HG03060 (cell line): ENCODE measurements around the gene GTF3C1.
"Not testable (repeated sequence)": the region's sequence is repeated elsewhere in the genome, so short reads cannot be mapped to it uniquely, and the experiment has no call there.

Experiments
- ATAC-seq: cut with Tn5 transposase; IDR thresholded peaks from one replicate; pipeline ENCODE4 v1.9.1; 2021; ENCODE audit warnings: low read depth, moderate number of reproducible peaks; ENCODE audit not compliant: unreplicated experiment

Gene GTF3C1

DNA sequence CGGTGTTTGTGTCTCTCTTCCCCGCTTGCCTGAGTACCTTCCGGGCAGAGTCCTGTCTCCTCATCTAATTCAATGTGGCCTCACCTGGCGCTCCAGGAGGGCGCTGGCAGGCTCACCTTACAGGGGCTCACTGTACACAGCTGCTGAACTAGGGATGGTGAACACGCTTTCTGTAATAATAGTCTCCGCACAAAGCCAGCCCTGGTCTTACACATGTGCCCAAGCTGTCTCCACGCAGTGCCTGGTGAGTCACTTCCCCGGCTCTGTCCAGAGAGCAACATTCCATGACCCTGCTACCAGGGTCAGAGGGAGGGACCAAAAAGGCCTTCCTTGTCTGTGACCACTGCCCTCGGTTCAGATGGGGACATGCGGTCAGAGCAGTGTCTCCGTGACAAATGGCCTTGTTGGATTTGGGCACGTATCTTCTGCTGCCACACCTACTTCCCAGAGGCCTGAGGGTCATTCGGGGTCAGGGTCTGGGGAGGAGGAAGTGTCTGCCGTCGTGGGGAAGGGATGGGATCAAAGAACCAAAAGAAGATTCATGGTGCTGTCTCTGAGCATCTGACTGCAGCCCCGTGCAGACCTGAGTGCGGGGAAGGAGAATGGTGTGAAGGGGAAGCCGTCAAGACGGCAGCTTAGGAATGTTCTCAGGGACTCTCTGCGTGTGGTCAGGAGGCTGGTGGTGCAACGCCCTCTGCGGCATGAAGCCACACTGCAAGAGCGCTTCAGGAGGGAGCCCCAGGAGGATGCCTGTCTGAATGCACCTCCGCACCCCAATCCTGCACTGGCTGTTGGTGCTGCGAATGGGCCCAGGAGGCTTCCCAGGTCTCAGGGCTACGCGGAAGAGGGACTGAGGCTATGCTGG lies 78.9 kb downstream of the GTF3C1 start:
- no peak for ATAC-seq

DNA sequence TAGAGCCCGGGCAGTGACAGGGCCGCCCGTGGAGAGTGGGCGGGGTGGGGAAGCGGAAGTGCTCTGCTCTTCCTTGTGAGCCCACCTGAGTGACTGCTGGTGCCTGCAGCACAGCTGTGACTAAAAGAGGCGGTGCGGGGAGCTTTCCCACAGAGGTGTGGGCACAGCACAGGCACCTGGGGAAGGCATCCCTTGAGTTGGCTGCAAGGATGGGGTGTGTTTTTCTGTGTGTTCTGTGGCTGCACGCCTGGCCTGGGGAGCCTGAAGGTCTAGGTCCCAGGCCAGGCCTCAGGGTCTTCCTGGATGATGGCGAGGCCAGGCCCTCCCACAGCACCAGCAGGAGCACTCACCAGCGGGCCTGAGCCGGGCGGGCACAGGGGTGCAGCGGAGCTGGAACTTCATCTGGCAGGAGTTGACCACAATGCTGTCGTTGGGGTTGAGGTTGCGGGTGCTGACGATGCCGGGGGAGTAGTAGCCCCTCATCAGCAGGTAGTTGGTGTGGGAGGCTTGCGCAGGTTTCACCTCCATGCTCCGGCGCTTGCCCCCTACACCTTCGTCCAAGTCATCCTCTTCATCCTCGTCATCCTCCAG lies 80.7 kb downstream of the GTF3C1 start:
- ATAC-seq: no peak

DNA sequence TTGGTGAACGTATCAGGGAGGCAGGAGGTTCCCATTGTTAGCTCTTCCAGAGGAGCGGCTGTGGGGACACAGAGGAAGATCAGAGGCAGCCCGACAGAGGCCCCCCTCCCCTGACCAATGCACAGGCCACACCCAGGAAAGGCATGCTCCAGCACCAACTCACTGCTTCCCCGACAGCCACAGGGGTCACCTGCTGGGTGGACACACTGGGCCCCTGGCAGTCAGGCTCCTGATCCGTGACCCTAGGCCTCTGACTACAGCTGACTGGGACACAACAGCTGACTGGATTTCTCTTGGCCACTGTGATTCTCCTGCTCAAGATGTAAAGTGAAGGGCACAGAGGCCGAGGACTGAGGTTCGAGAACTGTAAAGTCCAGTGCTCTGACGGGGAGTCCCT lies 84.2 kb downstream of the GTF3C1 start:
- no peak for ATAC-seq

DNA sequence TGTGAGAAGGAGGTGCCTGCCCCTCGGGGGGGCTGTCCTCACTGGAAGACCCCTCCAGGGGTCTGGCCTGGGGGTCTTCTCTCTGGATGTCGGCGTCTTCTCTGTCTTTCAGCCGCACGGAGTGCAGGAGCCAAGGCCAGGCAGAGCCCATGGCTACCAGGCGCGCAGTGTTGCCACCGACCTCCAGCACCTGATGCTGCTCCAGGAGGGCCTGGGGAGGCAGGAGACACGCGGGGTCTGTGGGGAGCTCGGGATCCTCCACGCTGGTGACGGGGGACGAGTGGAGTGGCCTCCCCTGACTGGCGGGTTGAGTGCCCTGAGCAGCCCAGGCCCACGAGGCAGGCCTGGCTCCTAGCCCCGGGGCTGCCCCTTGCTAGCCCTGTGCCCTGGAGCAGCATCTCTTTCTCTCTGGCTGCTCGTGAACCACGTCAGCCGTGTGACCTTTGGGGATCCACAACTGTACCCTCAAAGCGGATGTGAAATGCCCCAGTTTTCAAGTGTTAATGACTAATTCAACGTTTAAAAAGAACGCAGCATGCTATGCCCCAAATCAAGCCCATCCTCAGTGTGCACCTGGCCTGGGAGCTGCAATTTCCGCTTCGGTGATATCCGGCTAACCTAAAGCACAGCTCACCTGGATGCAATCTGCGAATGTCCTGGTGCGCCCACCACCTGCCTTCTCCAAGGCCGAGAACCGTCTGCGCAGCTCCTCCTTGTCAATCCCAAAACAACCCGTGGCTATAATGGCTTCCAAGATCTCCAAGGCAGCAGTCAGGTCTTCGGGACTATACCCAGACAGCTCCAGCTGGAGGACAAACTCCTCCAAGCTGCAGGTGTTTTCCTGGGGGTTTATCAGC lies 84.9 kb downstream of the GTF3C1 start:
- no peak for ATAC-seq

DNA sequence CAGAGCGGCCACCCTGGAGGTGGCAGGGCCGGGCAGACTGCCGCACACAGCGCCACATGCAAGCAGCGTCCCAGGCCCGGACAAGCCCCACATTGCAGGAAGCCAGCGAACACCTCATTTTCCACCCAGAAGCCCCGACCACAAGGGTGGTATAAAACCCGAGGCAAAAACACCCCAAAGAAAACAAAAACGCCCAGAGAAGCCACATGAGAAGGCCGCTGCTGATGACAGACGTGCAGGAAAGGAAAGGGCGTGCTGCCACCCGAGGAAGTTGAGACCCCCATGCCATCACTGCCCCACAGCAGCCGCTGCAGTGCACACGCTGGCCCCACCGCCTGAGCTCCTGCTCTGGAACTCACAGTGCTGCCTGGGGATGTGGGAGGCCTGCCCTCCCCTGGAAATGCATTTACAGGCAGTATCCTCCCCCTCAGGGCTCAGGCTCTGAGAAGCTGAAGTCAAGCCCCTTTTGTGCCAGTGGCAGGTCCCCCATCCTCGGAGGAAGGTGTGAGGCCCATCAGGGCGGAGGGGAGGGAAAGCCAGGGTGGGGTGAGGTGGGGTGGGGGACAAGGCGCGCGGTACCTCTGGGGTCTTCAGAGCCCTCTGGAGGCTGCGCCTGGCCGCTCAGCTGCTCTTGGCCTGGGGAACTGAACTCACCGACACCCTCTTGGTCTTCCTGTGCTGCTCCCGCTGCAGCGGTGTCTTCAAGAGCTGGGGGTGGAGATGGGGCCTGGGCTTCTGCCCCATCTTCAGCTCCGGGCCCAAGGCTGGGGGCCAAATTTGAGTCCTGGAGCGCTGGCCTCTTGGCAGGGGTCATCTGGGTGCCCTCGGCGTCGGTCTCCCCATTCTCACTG lies 85.7 kb downstream of the GTF3C1 start:
- ATAC-seq: no peak

DNA sequence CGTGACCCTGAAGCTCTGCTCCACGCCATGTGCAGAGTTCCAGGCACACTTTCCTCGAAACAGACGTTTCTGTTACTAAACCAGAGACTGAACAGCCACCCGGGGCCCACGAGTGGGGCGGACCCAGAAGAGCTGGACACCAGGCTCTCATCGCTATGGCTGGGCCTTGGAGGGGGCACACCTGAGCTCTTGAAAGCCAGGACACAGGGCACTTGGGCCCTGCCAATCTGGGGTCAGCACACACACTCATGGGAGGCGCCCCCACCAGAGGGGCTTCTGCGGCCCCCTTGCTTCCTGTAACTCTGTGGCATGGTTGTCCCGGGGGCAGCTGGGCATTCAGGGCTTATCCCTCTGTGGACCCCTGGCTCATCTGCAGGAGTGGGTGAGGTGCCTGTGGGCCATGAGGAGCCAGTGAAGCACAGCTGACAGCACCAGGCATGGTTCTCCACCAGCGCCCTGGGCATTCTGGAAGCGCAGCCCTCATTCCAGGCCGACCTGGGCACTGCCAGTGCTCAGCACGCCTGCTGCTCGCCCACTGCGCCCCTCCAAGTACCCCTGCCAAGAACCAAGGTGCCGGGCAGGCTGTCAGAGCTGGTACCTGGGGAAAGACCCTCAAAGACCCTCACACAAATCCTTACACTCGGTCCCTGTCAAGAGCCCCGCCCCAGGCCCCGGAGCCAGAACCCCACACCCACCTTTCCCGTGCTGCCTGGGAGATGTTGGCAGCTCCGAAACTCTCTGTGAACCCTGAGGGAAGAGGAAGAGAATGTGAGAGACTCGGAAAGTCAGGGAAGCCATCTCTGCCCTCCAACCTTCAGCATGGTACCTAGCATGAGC lies 86.6 kb downstream of the GTF3C1 start:
- ATAC-seq: no peak

DNA sequence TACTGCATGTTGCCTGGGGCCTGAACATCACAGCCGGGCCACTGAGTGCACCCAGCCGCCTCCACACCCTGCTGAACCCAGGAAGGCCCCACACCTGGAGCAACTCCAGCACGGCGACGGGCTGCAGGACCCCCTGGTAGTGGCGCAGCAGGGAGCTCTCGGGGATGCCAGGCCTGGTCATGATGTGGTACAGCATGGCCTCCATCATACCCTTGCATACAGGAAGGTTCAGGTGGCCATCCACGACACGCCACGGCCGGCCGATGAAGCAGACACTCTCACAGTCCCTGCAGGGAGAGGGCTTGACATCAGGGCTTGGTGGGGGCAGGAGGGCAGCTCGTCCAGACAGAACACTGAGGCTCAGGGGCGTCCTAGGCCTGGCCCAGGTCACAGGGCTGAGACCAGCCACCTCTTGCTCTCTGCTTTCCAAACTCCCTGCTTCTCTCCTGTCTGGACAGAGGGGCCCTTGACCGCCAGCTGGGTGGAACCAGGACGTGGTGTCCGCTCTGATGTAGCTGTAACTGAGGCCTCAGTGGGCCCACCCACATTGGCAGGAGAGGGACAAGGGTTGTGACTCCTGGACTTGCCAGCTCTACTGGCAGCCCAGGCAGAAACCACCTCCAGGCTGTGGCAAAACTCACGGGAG lies 87.4 kb downstream of the GTF3C1 start:
- no peak for ATAC-seq

DNA sequence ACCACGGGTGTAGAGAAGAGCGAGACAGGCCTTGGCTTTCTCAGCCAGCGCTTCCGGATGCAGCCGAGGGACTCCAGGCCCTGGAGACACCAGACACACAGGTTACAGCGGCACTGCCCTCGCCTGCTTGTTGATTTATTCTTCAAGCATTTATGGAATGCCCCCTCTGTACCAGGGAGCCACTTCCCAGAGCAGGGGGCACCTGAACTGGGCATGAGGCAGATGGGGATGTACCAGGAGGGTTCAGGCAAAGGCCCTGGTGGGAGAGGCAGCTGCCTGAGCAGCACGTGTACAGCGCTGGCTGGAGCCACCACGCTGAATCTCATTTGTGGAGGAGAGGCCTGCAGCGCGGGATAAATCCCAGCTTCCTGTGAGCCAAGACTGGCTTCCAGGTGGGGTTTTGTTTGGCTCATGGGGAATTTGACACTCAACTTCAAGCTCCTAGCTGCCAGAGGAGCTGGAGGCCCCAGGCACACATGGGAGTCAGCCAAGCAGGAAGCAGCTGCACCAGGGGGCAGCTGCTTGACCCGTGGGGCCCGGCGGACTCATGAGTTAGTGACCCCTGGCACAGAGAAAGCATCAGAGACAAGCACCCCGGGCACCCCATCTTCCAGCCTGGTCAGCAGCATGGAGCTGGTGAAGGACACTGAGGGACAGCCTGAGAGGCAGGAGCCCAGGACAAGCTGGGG lies 88.1 kb downstream of the GTF3C1 start:
- ATAC-seq: no peak

DNA sequence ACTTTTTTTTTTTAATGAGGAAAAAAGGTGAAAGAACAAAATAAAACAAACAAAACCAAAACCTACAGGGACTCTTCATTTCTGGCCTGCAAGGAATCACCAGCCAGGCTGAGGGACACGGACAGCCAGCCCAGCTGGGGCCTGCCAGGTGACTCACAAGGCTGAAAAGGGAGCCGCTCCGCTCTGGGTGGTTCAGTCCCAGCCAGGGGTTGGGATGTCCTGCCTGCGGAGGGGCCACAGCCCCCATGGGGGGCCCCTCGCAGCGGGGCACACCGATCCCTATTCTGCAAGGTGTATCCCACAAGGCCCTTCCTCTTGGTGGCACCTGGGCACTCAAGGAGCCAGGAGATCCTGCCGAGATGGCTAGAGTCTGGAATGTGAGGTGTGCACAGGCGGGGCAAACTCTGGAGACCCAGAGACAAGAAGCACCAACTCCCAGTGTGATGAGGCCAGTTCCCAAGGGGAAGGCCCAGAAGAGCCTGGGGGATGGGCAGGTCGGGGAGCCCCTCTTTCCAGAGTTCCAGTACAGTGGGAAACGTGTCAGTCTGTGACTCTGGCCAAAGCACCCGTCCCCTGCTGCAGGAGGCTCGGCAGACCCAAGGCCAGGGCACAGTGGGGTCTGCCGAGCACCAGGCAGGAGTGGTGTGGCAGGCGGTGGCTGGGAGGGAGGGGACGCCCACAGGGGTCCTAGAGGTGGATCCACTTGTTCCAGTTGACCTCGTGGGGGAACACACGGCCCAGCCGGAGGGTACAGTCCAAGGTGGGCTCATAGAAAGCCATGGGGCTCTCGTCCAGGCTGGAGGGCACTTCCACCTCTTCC lies 88.8 kb downstream of the GTF3C1 start:
- no peak for ATAC-seq

DNA sequence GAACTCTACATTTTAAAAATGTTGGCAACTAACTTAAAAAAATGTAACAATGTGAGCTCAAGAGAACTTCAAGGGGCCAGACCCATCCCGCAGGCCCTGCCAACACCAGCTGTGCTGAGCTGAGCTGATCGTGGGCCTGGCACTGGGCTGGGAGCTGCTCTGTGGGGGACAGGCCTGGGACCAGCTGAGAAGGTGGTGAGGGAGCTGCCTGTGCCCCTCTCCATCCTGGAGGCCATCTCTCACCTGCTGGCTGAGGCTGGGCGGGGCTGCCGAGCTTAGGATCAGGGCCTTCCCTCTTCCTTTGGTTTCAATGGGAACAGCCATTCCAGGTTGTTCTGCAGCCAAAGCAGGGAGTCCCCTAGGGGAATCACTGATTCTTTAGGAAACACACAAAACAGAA lies 89.5 kb downstream of the GTF3C1 start:
- no peak for ATAC-seq

DNA sequence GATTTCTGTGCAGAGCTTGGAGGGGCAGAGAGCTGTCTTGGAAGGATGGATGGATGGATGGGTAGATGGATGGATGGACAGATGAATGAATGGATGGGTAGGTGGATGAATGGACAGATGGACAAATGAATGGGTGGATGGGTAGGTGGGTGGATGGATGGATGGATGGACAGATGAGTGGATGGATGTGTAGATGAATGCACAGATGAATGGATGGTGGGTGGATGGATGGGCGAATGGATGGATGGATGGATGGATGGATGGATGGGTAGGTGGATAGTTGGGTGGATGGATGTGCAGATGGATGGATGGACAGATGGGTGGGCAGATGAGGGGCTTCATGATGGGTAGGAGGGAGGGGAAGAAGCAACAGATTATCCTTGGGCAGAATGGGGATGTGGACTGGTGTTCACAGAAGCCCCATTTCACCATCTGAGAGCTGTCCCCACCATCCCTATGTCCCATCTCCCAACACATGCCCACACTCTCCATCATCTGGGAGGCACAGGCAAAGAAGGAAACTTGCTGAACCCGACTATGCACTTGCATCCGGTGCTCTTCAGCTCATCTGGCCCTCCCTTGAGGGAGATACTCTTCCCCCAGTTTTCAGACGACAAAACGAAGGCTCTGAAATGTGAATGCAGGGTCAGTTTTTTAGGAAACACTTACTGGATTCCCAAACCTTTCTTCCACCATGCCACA lies 90.6 kb downstream of the GTF3C1 start:
- no peak for ATAC-seq

DNA sequence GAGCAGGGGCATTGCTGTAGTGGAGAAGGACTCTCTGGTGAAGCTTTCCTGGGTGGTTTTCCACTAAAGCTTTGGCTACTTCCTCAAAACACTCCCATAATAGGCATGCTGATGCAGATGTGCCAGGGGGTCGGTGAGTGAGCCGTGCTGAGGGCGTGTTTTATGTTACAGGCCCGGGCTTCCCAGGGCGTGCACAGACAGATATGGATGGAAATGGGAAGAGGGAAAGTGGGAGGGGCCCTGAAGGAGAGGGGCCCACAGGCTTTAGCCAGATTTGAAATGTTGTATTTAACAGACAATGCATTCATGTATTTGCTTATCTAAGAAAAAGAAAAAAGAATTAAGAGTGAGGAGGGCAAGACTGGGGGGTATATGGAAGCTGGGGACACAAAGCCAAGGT lies 91.5 kb downstream of the GTF3C1 start:
- ATAC-seq: no peak

DNA sequence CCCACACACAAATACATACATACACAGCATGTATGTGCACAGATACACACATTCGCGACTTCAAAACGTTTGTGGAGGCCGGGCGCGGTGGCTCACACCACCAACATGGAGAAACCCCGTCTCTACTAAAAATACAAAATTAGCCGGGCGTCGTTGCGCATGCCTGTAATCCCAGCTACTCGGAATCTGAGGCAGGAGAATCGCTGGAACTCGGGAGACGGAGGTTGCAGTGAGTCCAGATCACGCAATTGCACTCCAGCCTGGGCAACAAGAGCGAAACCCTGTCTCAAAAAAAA lies 92.2 kb downstream of the GTF3C1 start:
- ATAC-seq: not testable (repeated sequence)

DNA sequence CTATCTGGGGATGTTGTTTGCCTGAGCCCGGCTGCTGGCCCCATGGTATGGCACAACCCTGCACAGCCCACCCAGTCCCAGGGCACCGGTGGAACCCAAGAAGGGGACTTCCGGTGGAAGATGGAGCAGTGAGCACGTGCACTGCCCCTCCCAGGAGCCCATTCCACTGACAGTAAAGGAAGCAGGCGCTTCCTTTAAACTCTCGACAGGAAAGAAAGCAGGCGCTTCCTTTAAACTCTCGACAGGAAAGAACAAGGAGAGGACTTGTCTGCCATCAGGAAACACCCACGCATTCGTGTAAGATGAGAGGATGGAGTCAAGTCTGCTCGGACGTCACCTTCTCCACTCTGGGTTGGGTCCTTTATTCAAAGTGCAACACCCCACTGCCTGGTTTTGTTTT lies 94.0 kb downstream of the GTF3C1 start:
- no peak for ATAC-seq

DNA sequence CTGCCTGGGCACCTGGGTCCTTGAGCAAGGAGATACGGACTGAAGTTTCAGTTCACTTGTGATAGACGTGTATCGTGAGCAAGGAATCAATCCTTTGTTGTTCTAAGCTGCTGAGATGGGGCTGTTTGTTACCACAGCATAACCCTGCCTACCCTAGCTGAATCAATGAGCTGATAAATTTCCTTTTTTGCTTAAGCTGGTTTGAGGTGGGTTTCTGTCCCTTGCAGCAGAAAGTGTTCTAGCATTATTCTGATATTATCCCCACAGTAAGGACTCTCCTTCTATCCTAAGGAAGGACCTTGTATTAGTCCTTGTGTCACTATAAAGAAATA lies 96.3 kb downstream of the GTF3C1 start:
- ATAC-seq: no peak

DNA sequence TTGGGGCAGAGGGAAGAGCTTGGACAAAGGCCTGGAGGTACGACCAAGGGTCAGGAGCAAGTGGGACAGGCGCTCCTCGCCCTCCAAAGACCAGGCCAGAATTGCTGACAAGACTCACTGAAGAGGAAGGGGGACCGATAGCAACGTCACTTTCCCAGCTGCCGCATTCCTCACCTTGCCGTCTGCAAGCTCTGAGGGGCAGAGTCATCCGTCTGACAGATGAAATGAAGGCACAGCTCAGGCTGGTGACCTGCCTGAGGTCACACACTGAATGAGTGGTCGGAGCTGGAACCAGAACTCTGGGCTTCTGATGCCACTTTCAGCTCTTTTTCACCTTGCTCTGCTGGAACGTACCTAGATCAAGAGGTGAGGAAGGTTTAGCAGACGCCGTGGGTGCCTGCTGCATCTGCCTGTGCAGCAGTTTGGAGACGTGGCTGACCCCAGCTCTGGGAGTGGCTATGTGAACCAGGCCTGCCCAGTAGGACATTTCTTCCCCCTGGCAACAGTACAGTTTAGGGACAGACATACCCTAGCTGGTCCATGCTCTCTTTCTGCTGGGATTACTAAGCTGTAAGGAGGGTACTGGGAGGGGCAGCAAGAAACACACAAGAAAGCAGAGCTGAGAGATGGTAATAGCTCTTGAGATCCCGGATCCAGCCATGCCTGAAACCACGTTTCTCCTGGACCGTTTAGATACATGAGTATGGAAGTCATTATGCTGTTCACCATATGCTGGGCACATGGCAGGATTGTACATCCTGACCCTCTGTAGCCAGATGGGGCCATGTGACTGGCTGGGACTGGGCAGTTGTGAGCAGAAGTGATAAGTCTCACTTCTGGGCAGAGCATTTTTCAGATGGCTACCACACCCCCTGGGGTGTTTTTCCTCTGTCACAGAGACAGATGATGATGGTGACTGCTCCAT lies 96.9 kb downstream of the GTF3C1 start:
- ATAC-seq: no peak
